MCF 10A (cell line): ENCODE results near the gene MRGPRX4. TPM values are rescaled to one million over a fixed set of nuclear protein-coding genes. Genes with fewer than 3 reads are reported as not detected.

Experiments
- BruUV-seq: library from RNA; stranded (reverse); fragments of 400-500 nt; replicated peaks from 2 replicates; lab custom pipeline; 2021; lab: Mats Ljungman, UMichigan
- CTCF ChIA-PET: fragments of 300-600 bp; sonication (Branson Sonifier 250); formaldehyde crosslinking; extraction: SDS; loops from one replicate; lab custom pipeline; 2021; ENCODE audit warnings: antibody characterized with exemption, inconsistent platforms; lab: Yijun Ruan, JAX
- POLR2A ChIA-PET: fragments of 300-600, 350-650 bp; sonication (Branson Sonifier 250); formaldehyde crosslinking; extraction: SDS; loops from one replicate; lab custom pipeline; 2020; ENCODE audit warnings: antibody characterized with exemption, inconsistent platforms; lab: Yijun Ruan, JAX
- DNase-seq: peaks from one replicate; pipeline ENCODE4 v3.0.0-alpha.2; 2018; ENCODE audit not compliant: unreplicated experiment
- H3K27ac Mint-ChIP-seq: one replicate; pipeline ENCODE4 v1.8.0; 2022; ENCODE audit warnings: mild to moderate bottlenecking, low read depth, mixed read lengths; ENCODE audit not compliant: unreplicated experiment
- H3K27me3 Mint-ChIP-seq: one replicate; pipeline ENCODE4 v1.8.0; 2022; ENCODE audit warnings: mixed read lengths; ENCODE audit not compliant: insufficient read depth, unreplicated experiment
- H3K36me3 Mint-ChIP-seq: one replicate; pipeline ENCODE4 v1.8.0; 2022; ENCODE audit warnings: mild to moderate bottlenecking, moderate library complexity, mixed read lengths; ENCODE audit not compliant: insufficient read depth, unreplicated experiment
- H3K4me1 Mint-ChIP-seq: one replicate; pipeline ENCODE4 v1.8.0; 2022; ENCODE audit warnings: mixed read lengths; ENCODE audit not compliant: insufficient read depth, unreplicated experiment
- H3K4me3 Mint-ChIP-seq: one replicate; pipeline ENCODE4 v1.8.0; 2022; ENCODE audit warnings: mild to moderate bottlenecking, moderate library complexity, mixed read lengths; ENCODE audit not compliant: unreplicated experiment
- H3K9me3 Mint-ChIP-seq: one replicate; pipeline ENCODE4 v1.8.0; 2022; ENCODE audit warnings: mixed read lengths; ENCODE audit not compliant: unreplicated experiment
- CTCF ChIP-seq: fragments of 200-600 bp; IDR thresholded peaks from one replicate; pipeline ENCODE4 v1.8.0; 2022; ENCODE audit warnings: antibody characterized with exemption, mild to moderate bottlenecking; ENCODE audit not compliant: unreplicated experiment
- intact Hi-C: fragments of 100-400 bp; cut with micrococcal nuclease; formaldehyde crosslinking; loops from 2 replicates; pipeline ENCODE4 v1.14.1; 2022
- total RNA-seq: library from RNA; stranded (reverse); gene quantifications from 2 replicates; pipeline ENCODE4 v1.2.3, GENCODE V29; 2022

Gene MRGPRX4
- total RNA-seq, 1 experiment from 2014 or later, result not detected

- no peak for TF ChIP-seq CTCF
- no TSS peak for BruUV-seq
- Mint-ChIP-seq H3K27me3 (no peaks in the 10 kb centered on the region), H3K9me3 (no peaks in the 10 kb centered on the region), H3K4me1 (no peaks in the 10 kb centered on the region), H3K4me3 (no peak overlapping the region), H3K27ac (no peak overlapping the region), H3K36me3 (no peaks in the 10 kb centered on the region)
- no peak for DNase-seq
- POLR2A ChIA-PET, result no interaction called here
- intact Hi-C loops, result no loop called here
- CTCF ChIA-PET, result no interaction called here
Measured at GRCh38 chr11:18137186-18137800, 35.3 kb upstream of the MRGPRX4 start.

- TF ChIP-seq CTCF, result no peak
- H3K27me3 Mint-ChIP-seq, result no peaks in the 10 kb centered on the region
- H3K4me3 Mint-ChIP-seq, result no peak overlapping the region
- no TSS peak for BruUV-seq
- intact Hi-C loops, result no loop called here
- H3K4me1 Mint-ChIP-seq, result peaks cover 11% of the 10 kb centered on the region
- POLR2A ChIA-PET, result no interaction called here
- H3K36me3 Mint-ChIP-seq, result no peaks in the 10 kb centered on the region
- no peaks in the 10 kb centered on the region for H3K9me3 Mint-ChIP-seq
- CTCF ChIA-PET, result interaction anchor here (0.6 kb wide), 1 partner anchor 365 kb away, joined by 5 read pairs; no protein-coding TSS in a partner anchor
- no peak for DNase-seq
- H3K27ac Mint-ChIP-seq, result no peak overlapping the region
Measured at GRCh38 chr11:18140145-18140544, 32.5 kb upstream of the MRGPRX4 start.

- intact Hi-C loops, result no loop called here
- peaks cover 6% of the 10 kb centered on the region for H3K36me3 Mint-ChIP-seq
- DNase-seq, result peak; percentile 35
- ChIA-PET CTCF (no interaction called here), POLR2A (no interaction called here)
- no peaks in the 10 kb centered on the region for H3K27me3 Mint-ChIP-seq
- H3K9me3 Mint-ChIP-seq, result peaks cover 9% of the 10 kb centered on the region
- peaks cover 11% of the 10 kb centered on the region for H3K4me1 Mint-ChIP-seq
- no peak overlapping the region for H3K27ac Mint-ChIP-seq
- TF ChIP-seq CTCF, result no peak
- no peak overlapping the region for H3K4me3 Mint-ChIP-seq
- BruUV-seq, result no TSS peak
Measured at GRCh38 chr11:18144243-18144642, 28.4 kb upstream of the MRGPRX4 start.

GRCh38 chr11:18145025-18145424, 27.6 kb upstream of the MRGPRX4 start:
- POLR2A ChIA-PET, result no interaction called here
- CTCF ChIA-PET, result interaction anchor here (0.5 to 0.8 kb wide), 3 partner anchors 24 to 573 kb away, joined by 3 read pairs; no protein-coding TSS in a partner anchor
- no peak for TF ChIP-seq CTCF
- BruUV-seq, result no TSS peak
- Mint-ChIP-seq H3K9me3 (peaks cover 9% of the 10 kb centered on the region), H3K27ac (no peak overlapping the region), H3K27me3 (no peaks in the 10 kb centered on the region), H3K36me3 (peaks cover 6% of the 10 kb centered on the region), H3K4me1 (peaks cover 11% of the 10 kb centered on the region), H3K4me3 (no peak overlapping the region)
- DNase-seq, result no peak
- intact Hi-C loops, result no loop called here
